CD4-positive, alpha-beta T cell treated with Interleukin-10 for 1 hour (primary cell): ENCODE measurements around the gene NPTN.
"Not testable (repeated sequence)": the region's sequence is repeated elsewhere in the genome, so short reads cannot be mapped to it uniquely, and the experiment has no call there.

ENCODE experiments used
- DNase-seq: peaks from one replicate; pipeline ENCODE4 v3.0.0-alpha.2; 2020

The NPTN gene

GRCh38 chr15:73600413-73601335, 32.5 kb downstream of the NPTN start:
- DNase-seq: no peak

GRCh38 chr15:73599934-73600333, 33.3 kb downstream of the NPTN start:
- DNase-seq: no peak

GRCh38 chr15:73598530-73599160, 34.5 kb downstream of the NPTN start:
- no peak for DNase-seq

GRCh38 chr15:73597036-73597638, 36.1 kb downstream of the NPTN start:
- no peak for DNase-seq

- DNase-seq: no peak
These were observed 37.0 kb downstream of the NPTN start for GRCh38 chr15:73596174-73596573.

- no peak for DNase-seq
These were observed 39.1 kb downstream of the NPTN start for GRCh38 chr15:73594109-73594508.

GRCh38 chr15:73593304-73594074, 39.7 kb downstream of the NPTN start:
- no peak for DNase-seq

- DNase-seq: no peak
These were observed 42.9 kb downstream of the NPTN start for GRCh38 chr15:73590263-73590662.

- DNase-seq: no peak
These were observed 43.4 kb downstream of the NPTN start for GRCh38 chr15:73589766-73590165.

- no peak for DNase-seq
These were observed 47.1 kb downstream of the NPTN start for GRCh38 chr15:73585871-73586654.

- no peak for DNase-seq
These were observed 48.3 kb downstream of the NPTN start for GRCh38 chr15:73584699-73585420.

GRCh38 chr15:73583544-73583943, 49.6 kb downstream of the NPTN start:
- no peak for DNase-seq

GRCh38 chr15:73582851-73583379, 50.3 kb downstream of the NPTN start:
- no peak for DNase-seq

GRCh38 chr15:73578026-73578425, 55.2 kb downstream of the NPTN start:
- DNase-seq: no peak

GRCh38 chr15:73577593-73577992, 55.6 kb downstream of the NPTN start:
- not testable (repeated sequence) for DNase-seq

- no peak for DNase-seq
These were observed 57.4 kb downstream of the NPTN start for GRCh38 chr15:73575636-73576247.

GRCh38 chr15:73573572-73573971, 59.6 kb downstream of the NPTN start:
- DNase-seq: no peak

GRCh38 chr15:73573037-73573436, 60.2 kb downstream of the NPTN start:
- no peak for DNase-seq

GRCh38 chr15:73572296-73572695, 60.9 kb downstream of the NPTN start:
- no peak for DNase-seq

GRCh38 chr15:73571346-73571745, 61.8 kb downstream of the NPTN start:
- DNase-seq: no peak
